ENCODE results near the gene KRTAP21-1.

- no peak for TF ChIP-seq CTCF (IDR thresholded peaks at IDR 0.05; ENCODE audit: low read length)
- TF ChIP-seq EZH2 (IDR thresholded peaks at IDR 0.05; ENCODE audit: borderline replicate concordance, low read length) = no peak
Observed at GRCh38 chr21:30707409-30707808, 47.8 kb downstream of the KRTAP21-1 start.

Data from OCI-LY1 (cell line).